Skeletal muscle tissue (tissue), 4 donors: ENCODE measurements around the gene GRIN3B. TPM values are rescaled to one million over a fixed set of nuclear protein-coding genes. Genes with fewer than 3 reads are reported as not detected.

Experiments
- H3K27ac ChIP-seq: one replicate; pipeline ENCODE4 v1.7.0; 2013; ENCODE audit warnings: mild to moderate bottlenecking, low read depth, low read length, inconsistent platforms
- H3K27me3 ChIP-seq, 3 donors: one replicate each; pipeline ENCODE4 v1.7.0; 2013; ENCODE audit warnings: low read length in 3 of 3; ENCODE audit not compliant: control insufficient read depth in 3 of 3, insufficient read depth in 3 of 3
- H3K36me3 ChIP-seq, 3 donors: one replicate each; pipeline ENCODE4 v1.7.0; 2013; ENCODE audit warnings: low read length in 3 of 3; ENCODE audit not compliant: control insufficient read depth in 3 of 3, insufficient read depth in 3 of 3
- H3K4me1 ChIP-seq, 3 donors: one replicate each; pipeline ENCODE4 v1.7.0; 2013; ENCODE audit warnings: low read length in 3 of 3, mild to moderate bottlenecking in 3 of 3; ENCODE audit not compliant: control insufficient read depth in 3 of 3, insufficient read depth in 3 of 3
- H3K4me3 ChIP-seq, 3 donors: one replicate each; pipeline ENCODE4 v1.7.0; 2013; ENCODE audit warnings: low read length in 3 of 3
- H3K9ac ChIP-seq, 3 donors: one replicate each; pipeline ENCODE4 v1.7.0; 2013; ENCODE audit warnings: low read length in 3 of 3, mild to moderate bottlenecking in 3 of 3, moderate library complexity in 2 of 3, low read depth in 1 of 3
- H3K9me3 ChIP-seq, 3 donors: one replicate each; pipeline ENCODE4 v1.7.0; 2013; ENCODE audit warnings: low read length in 3 of 3; ENCODE audit not compliant: control insufficient read depth in 3 of 3
- total RNA-seq: library from RNA; depleted of rRNA; stranded (reverse); fragments of >200 nt; gene quantifications from one replicate; pipeline ENCODE4 v1.2.3, GENCODE V29; 2014
- donor health status: Osteomylitis.

The GRIN3B gene
- total RNA-seq, 1 donor from 2014 or later = not detected

GRCh38 chr19:966485-967088, 33.6 kb upstream of the GRIN3B start:
- Histone ChIP-seq H3K36me3 (peaks cover 6 to 26% (median 13%) of the 10 kb centered on the region in 3 donors), H3K27me3 (peaks cover 0 to 2% (median 0%) of the 10 kb centered on the region in 3 donors), H3K27ac (no peak overlapping the region), H3K9ac (no peak overlapping the region), H3K4me3 (no peak overlapping the region), H3K9me3 (peaks cover 6% of the 10 kb centered on the region in 3 donors), H3K4me1 (no peaks in the 10 kb centered on the region)

- Histone ChIP-seq H3K36me3 (peaks cover 6 to 22% (median 11%) of the 10 kb centered on the region in 3 donors), H3K9me3 (peaks cover 6 to 8% (median 6%) of the 10 kb centered on the region in 3 donors), H3K27me3 (peaks cover 0 to 3% (median 3%) of the 10 kb centered on the region in 3 donors), H3K9ac (no peak overlapping the region), H3K27ac (no peak overlapping the region), H3K4me1 (no peaks in the 10 kb centered on the region), H3K4me3 (no peak overlapping the region)
Measured at GRCh38 chr19:970695-971094, 29.5 kb upstream of the GRIN3B start.

GRCh38 chr19:971795-972194, 28.4 kb upstream of the GRIN3B start:
- H3K36me3 ChIP-seq = peaks cover 6 to 19% (median 9%) of the 10 kb centered on the region in 3 donors

GRCh38 chr19:972281-972680, 27.9 kb upstream of the GRIN3B start:
- H3K27ac ChIP-seq = no peak overlapping the region
- peaks cover 6 to 19% (median 7%) of the 10 kb centered on the region in 3 donors for H3K36me3 ChIP-seq

More at GRCh38 chr19:971795-972194, 28.4 kb upstream of the GRIN3B start:
- no peak overlapping the region for H3K4me3 ChIP-seq
- H3K9me3 ChIP-seq = peaks cover 6 to 8% (median 6%) of the 10 kb centered on the region in 3 donors
- peaks cover 0 to 6% (median 3%) of the 10 kb centered on the region in 3 donors for H3K27me3 ChIP-seq
- no peak overlapping the region for H3K27ac ChIP-seq
- no peak overlapping the region for H3K9ac ChIP-seq
- no peaks in the 10 kb centered on the region for H3K4me1 ChIP-seq

GRCh38 chr19:973726-974563, 26.3 kb upstream of the GRIN3B start:
- H3K27ac ChIP-seq = no peak overlapping the region
- H3K4me3 ChIP-seq = no peak overlapping the region
- no peaks in the 10 kb centered on the region for H3K4me1 ChIP-seq
- H3K9ac ChIP-seq = no peak overlapping the region
- H3K27me3 ChIP-seq = peaks cover 0 to 9% (median 3%) of the 10 kb centered on the region in 3 donors
- peaks cover 6 to 8% (median 6%) of the 10 kb centered on the region in 3 donors for H3K9me3 ChIP-seq
- H3K36me3 ChIP-seq = peaks cover 4 to 15% (median 6%) of the 10 kb centered on the region in 3 donors

More at GRCh38 chr19:972281-972680, 27.9 kb upstream of the GRIN3B start:
- peaks cover 6 to 8% (median 6%) of the 10 kb centered on the region in 3 donors for H3K9me3 ChIP-seq
- peaks cover 0 to 9% (median 3%) of the 10 kb centered on the region in 3 donors for H3K27me3 ChIP-seq
- no peaks in the 10 kb centered on the region for H3K4me1 ChIP-seq
- no peak overlapping the region for H3K9ac ChIP-seq
- H3K4me3 ChIP-seq = no peak overlapping the region

GRCh38 chr19:974564-975257, 25.5 kb upstream of the GRIN3B start:
- H3K9me3 ChIP-seq = peaks cover 6 to 8% (median 6%) of the 10 kb centered on the region in 3 donors
- H3K9ac ChIP-seq = no peak overlapping the region
- H3K27ac ChIP-seq = no peak overlapping the region
- H3K36me3 ChIP-seq = peaks cover 4 to 15% (median 6%) of the 10 kb centered on the region in 3 donors
- H3K27me3 ChIP-seq = peaks cover 0 to 15% (median 8%) of the 10 kb centered on the region in 3 donors
- no peaks in the 10 kb centered on the region for H3K4me1 ChIP-seq
- no peak overlapping the region for H3K4me3 ChIP-seq

GRCh38 chr19:976476-976875, 23.7 kb upstream of the GRIN3B start:
- no peak overlapping the region for H3K4me3 ChIP-seq
- no peak overlapping the region for H3K9ac ChIP-seq
- H3K36me3 ChIP-seq = peaks cover 0 to 5% (median 0%) of the 10 kb centered on the region in 3 donors
- H3K27me3 ChIP-seq = peaks cover 0 to 15% (median 8%) of the 10 kb centered on the region in 3 donors
- peaks cover 0 to 4% (median 2%) of the 10 kb centered on the region in 3 donors for H3K4me1 ChIP-seq
- H3K9me3 ChIP-seq = peaks cover 0 to 2% (median 0%) of the 10 kb centered on the region in 3 donors
- H3K27ac ChIP-seq = no peak overlapping the region

GRCh38 chr19:977058-977464, 23.2 kb upstream of the GRIN3B start:
- H3K27ac ChIP-seq = no peak overlapping the region
- peaks cover 0 to 2% (median 0%) of the 10 kb centered on the region in 3 donors for H3K9me3 ChIP-seq
- peaks cover 0 to 4% (median 2%) of the 10 kb centered on the region in 3 donors for H3K4me1 ChIP-seq
- H3K9ac ChIP-seq = no peak overlapping the region
- no peak overlapping the region for H3K4me3 ChIP-seq
- peaks cover 0 to 3% (median 0%) of the 10 kb centered on the region in 3 donors for H3K36me3 ChIP-seq
- H3K27me3 ChIP-seq = peaks cover 0 to 15% (median 8%) of the 10 kb centered on the region in 3 donors

GRCh38 chr19:979318-979741, 20.9 kb upstream of the GRIN3B start:
- no peak overlapping the region for H3K27ac ChIP-seq
- no peaks in the 10 kb centered on the region for H3K9me3 ChIP-seq
- H3K4me1 ChIP-seq = peaks cover 9 to 14% (median 10%) of the 10 kb centered on the region in 3 donors
- no peak overlapping the region for H3K9ac ChIP-seq
- no peaks in the 10 kb centered on the region for H3K36me3 ChIP-seq
- peaks cover 0 to 12% (median 8%) of the 10 kb centered on the region in 3 donors for H3K27me3 ChIP-seq
- H3K4me3 ChIP-seq = no peak overlapping the region
